HAP-1 (cell line): ENCODE measurements around the gene KRTAP16-1.
"Not testable (repeated sequence)": the region's sequence is repeated elsewhere in the genome, so short reads cannot be mapped to it uniquely, and the experiment has no call there.

Experiments used
- DNase-seq, 2 experiments: peaks; one replicate each; pipeline ENCODE4 v3.0.0-alpha.2; 2016 to 2020; ENCODE audit warnings: low spot score in 2 of 2
- H3K27me3 ChIP-seq: fragments of 250-450 bp; sonication (Bioruptor Pico); 2 replicates; pipeline ENCODE4 v1.5.1; 2020; ENCODE audit warnings: low read depth, mild to moderate bottlenecking, moderate library complexity
- H3K36me3 ChIP-seq: fragments of 250-450 bp; sonication (Bioruptor Pico); replicated peaks from 2 replicates; pipeline ENCODE4 v1.5.1; 2020; ENCODE audit warnings: mild to moderate bottlenecking
- H3K4me1 ChIP-seq: fragments of 250-450 bp; sonication (Bioruptor Pico); 2 replicates; pipeline ENCODE4 v1.5.1; 2020; ENCODE audit warnings: mild to moderate bottlenecking
- H3K4me3 ChIP-seq: fragments of 250-450 bp; sonication (Bioruptor Pico); 2 replicates; pipeline ENCODE4 v1.5.1; 2020; ENCODE audit warnings: mild to moderate bottlenecking, moderate library complexity
- H3K9me3 ChIP-seq: fragments of 250-450 bp; sonication (Bioruptor Pico); 2 replicates; pipeline ENCODE4 v1.5.1; 2020; ENCODE audit warnings: mild to moderate bottlenecking, moderate library complexity
- in situ Hi-C: fragments of 300-500 bp; cut with MboI; formaldehyde crosslinking; loops from 3 replicates; pipeline ENCODE4 v1.14.3; 2020; ENCODE audit warnings: low sequenced_read_pairs, inconsistent platforms, mixed read lengths

Gene KRTAP16-1, protein sequence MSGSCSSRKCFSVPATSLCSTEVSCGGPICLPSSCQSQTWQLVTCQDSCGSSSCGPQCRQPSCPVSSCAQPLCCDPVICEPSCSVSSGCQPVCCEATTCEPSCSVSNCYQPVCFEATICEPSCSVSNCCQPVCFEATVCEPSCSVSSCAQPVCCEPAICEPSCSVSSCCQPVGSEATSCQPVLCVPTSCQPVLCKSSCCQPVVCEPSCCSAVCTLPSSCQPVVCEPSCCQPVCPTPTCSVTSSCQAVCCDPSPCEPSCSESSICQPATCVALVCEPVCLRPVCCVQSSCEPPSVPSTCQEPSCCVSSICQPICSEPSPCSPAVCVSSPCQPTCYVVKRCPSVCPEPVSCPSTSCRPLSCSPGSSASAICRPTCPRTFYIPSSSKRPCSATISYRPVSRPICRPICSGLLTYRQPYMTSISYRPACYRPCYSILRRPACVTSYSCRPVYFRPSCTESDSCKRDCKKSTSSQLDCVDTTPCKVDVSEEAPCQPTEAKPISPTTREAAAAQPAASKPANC

DNA sequence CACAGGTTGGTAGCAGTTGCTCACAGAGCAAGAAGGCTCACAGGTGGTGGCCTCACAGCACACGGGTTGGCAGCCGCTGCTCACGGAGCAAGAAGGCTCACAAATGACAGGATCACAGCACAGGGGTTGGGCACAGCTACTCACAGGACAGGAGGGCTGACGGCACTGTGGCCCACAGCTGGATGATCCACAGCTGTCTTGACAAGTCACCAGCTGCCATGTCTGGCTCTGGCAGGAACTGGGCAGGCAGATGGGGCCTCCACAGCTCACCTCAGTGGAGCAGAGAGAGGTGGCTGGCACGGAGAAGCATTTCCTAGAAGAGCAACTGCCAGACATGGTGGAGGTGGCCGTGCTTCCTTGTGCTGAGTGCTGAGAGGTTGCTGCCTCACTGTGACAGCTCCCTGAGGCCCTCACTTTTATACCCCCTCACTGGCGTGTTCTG lies at the start of gene KRTAP16-1:
KRTAP16-1 (minus strand) TSS at position 392 of the 442 bp plus-strand sequence; CDS start at position 336, 56 bp downstream.
- Histone ChIP-seq H3K4me3 (no peak within 1 kb of the TSS), H3K9me3 (no peaks in the 10 kb centered on the region), H3K27me3 (peaks cover 2% of the 10 kb centered on the region; the same call in 1 of the 2 replicates), H3K36me3 (no peaks in the 10 kb centered on the region), H3K4me1 (no peaks in the 10 kb centered on the region)
- no peak for DNase-seq
- in situ Hi-C loops, result no loop called here

DNA sequence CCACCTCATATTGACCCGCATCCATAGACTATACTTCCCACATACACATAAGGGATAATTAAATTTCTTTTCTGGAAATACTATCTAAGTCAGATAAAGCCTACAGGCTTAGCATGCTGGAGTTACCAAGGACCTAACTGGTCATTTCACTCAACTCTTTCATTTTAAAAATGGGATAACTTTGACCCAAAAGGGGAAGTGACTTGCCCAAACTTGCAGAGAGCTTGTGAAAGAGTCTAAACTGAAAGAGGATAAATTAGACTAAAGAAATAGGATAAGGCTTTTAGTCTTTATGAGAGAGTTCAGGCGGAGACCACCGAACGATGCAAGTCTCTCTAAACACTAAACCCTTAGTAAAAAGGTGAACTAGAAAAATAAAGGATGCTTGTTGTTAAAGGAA lies 45.4 kb upstream of the KRTAP16-1 start:
- no peak overlapping the region for H3K4me3 ChIP-seq
- H3K36me3 ChIP-seq, result no peaks in the 10 kb centered on the region
- no peak for DNase-seq
- no peaks in the 10 kb centered on the region for H3K9me3 ChIP-seq
- in situ Hi-C loops, result no loop called here
- no peaks in the 10 kb centered on the region for H3K27me3 ChIP-seq
- no peaks in the 10 kb centered on the region for H3K4me1 ChIP-seq

DNA sequence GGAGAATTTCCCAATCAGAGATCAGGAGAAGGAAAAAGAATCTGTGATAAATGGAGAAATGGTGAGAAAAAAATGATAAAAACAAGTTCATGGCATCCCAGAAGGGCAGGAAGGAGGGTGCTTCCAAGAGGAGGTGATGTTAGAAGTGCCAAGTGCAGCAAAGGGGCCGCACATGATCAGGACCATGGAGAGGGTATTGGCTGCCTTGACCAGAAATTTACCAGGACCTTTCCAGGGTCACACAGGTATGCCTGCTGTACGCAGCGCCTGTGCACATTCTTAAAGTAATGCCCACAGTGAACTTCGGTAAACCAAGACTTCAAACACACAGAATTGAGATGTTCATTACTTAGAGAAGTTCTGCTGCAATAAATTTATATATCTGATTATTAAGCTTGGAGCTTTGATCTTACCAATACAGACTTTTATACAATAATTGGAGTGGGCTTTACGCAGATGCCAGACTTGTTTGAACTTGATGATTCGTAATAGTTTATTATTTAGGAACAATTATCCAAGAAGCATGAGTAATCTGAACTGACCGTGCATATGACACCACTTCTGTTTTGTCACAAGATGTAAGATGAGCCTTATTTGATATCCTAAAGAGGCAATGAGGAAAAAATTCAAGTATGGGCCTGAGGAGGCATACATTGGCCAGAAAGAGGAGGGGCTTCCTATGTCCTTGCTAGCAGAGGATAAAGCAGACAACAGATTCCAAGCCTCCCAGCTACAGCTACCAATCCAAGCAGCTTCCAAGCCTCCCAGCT lies 43.7 kb upstream of the KRTAP16-1 start:
- no peak for DNase-seq
- Histone ChIP-seq H3K9me3 (no peaks in the 10 kb centered on the region), H3K4me3 (no peak overlapping the region), H3K27me3 (no peaks in the 10 kb centered on the region), H3K4me1 (no peaks in the 10 kb centered on the region), H3K36me3 (no peaks in the 10 kb centered on the region)
- in situ Hi-C loops, result no loop called here

DNA sequence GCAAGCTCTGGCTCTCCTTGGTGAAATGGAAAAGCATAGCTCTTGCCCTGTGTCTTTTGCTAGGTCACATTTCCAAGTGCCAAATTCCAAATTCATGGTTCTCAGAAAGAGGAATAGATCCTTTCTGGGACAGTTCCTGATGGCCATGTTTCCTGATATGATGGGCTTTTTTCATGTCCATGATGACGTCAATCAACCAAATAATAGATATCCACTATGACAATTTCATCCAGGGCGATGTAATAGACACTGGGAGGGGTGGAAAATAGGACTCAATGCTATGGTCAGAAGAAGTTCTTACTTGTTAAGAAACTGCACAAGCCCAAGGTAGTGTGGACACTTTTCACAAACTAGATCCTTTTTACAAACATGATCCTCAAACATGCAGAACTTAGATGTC lies 42.1 kb upstream of the KRTAP16-1 start:
- in situ Hi-C loops, result no loop called here
- H3K27me3 ChIP-seq, result no peaks in the 10 kb centered on the region
- no peaks in the 10 kb centered on the region for H3K9me3 ChIP-seq
- no peaks in the 10 kb centered on the region for H3K4me1 ChIP-seq
- no peaks in the 10 kb centered on the region for H3K36me3 ChIP-seq
- no peak for DNase-seq
- H3K4me3 ChIP-seq, result no peak overlapping the region

DNA sequence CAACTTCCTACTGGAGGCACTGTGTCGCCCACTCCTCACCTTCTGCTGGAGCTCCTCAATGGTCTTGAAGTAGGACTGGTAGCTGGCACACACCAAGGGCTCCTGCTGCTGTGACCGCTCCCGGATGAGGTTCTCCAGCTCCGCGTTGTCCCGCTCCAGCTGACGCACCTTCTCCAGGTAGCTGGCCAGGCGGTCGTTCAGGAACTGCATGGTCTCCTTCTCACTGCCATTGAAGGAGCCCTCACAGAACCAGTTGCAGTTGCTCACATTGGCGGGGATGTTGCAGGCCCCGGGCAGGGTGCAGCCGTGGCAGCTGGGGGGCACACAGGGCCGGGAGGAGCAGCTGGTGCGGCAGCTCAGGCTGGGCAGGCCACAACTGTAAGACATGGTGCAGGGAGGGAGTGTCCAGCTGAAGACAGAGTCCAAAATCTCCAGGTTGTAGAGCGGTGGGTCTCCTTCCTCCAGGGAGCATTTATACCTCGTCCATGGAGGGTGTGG lies 41.3 kb upstream of the KRTAP16-1 start, which contains the start of gene KRT33A:
KRT33A (minus strand) TSS at position 448 of the 498 bp plus-strand sequence; CDS start at position 387, 61 bp downstream.
- H3K4me1 ChIP-seq, DNase-seq, H3K27me3 ChIP-seq, in situ Hi-C loops, H3K4me3 ChIP-seq, H3K9me3 ChIP-seq, H3K36me3 ChIP-seq: not testable (repeated sequence)

DNA sequence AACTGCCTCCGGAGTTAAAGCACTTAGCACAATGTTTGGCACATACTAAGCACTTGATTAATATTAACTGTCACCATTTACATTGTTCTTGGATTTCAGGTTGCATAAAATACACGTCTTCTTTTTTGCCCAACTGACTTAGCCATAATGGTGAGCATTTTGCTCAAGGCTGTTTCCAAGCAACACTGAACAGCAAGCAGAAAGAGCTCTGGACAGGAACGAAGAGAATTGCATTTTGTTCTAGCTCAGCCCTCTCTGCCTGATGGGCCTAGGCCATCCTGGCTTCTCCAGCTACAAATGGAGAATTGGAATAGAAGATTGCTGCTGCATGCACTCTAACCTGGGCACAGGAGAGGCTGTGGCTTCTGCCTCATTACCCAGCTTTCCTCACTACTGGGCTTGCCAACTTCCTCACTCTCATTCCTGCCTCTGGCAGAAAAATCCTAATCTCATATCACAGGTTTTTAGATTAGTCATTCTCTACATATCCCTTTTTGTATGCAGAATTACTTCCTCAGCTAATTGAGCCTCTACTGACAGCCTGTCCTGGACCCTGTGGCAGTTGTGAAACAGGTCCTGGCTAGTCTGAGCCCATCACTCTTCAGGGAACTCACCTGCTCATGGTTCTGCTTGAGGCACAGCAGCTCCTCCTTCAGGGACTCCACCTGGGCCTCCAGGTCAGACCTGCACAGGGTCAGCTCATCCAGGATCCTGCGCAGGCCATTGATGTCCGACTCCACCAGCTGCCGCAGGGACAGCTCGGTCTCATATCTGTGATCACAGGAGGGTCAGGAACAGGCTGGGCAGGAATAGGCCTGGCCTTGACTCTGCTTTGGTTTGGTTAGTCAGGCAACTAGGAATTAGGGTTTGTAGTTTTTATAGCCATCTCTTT lies 39.0 kb upstream of the KRTAP16-1 start:
- no peak overlapping the region for H3K4me3 ChIP-seq
- no peaks in the 10 kb centered on the region for H3K9me3 ChIP-seq
- no peaks in the 10 kb centered on the region for H3K4me1 ChIP-seq
- no peak for DNase-seq
- H3K36me3 ChIP-seq, result no peaks in the 10 kb centered on the region
- H3K27me3 ChIP-seq, result no peaks in the 10 kb centered on the region
- in situ Hi-C loops, result loop anchor here (25.0 kb wide), 2 partner anchors 314 to 436 kb away; no protein-coding TSS in a partner anchor

DNA sequence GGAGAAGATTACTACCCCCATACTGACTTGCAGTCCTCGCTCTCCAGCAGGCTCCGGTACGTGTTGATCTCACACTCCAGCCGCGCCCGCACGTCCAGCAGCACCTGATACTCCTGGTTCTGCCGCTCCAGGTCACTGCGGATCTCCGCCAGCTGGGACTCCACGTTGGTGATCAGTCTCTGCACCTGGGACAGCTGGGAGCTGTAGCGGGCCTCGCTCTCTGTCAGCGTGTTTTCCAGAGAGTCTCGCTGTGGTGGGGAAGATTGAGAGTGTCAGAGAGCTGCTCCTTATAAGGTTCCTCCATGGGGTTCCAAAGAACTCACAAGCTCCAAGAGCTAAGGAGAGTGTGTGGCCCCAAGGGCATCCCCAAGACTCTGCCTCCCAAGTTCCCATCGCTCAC lies 37.3 kb upstream of the KRTAP16-1 start:
- in situ Hi-C loops, result loop anchor here (25.0 kb wide), 2 partner anchors 316 to 434 kb away; no protein-coding TSS in a partner anchor
- not testable (repeated sequence) for H3K4me1 ChIP-seq, H3K36me3 ChIP-seq, H3K27me3 ChIP-seq, DNase-seq, H3K9me3 ChIP-seq, H3K4me3 ChIP-seq

DNA sequence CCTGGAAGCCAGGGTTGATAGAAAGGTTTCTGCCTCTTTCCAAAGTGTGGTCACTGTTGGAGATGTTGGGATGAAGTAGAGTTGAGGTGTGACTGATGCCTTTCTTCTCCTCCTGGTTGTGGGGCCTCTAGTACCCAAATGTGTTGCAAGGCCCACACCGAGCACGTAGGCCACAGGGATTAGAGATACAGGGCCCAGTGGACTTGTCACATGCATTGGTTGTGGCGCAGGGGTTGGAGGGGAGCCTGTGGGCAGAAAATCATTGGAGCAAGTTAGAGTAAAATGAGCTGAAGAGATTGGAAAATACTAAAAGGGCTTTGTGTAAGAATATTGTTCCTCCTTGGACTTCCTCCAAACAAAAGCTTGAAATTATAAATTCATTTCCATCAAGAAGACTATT lies 36.9 kb upstream of the KRTAP16-1 start:
- no peaks in the 10 kb centered on the region for H3K9me3 ChIP-seq
- H3K27me3 ChIP-seq, result no peaks in the 10 kb centered on the region
- DNase-seq, result no peak
- H3K4me1 ChIP-seq, result no peaks in the 10 kb centered on the region
- no peak overlapping the region for H3K4me3 ChIP-seq
- no peaks in the 10 kb centered on the region for H3K36me3 ChIP-seq
- in situ Hi-C loops, result loop anchor here (25.0 kb wide), 2 partner anchors 316 to 434 kb away; no protein-coding TSS in a partner anchor

DNA sequence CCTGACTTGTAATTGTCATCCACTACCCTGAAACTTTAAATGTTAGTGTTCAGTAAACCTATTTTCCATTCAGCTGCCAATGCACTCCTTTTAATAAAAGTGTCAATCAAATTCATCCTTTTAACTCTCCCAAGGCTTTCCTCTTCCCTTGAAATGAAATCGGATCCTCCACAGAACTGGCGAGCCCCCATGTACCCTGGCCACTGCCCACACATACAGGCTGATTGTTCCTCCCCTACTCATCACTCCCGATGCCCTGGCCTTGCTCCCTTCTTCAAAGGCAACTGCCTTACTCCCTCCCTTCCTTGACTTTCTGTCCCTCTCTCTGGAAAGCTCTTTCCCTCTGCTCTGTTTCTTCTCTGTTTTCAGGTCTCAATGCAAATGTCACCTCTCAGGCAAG lies 33.9 kb upstream of the KRTAP16-1 start:
- no peaks in the 10 kb centered on the region for H3K27me3 ChIP-seq
- H3K4me3 ChIP-seq, result no peak overlapping the region
- in situ Hi-C loops, result loop anchor here (25.0 kb wide), 2 partner anchors 319 to 431 kb away; no protein-coding TSS in a partner anchor
- H3K4me1 ChIP-seq, result no peaks in the 10 kb centered on the region
- no peaks in the 10 kb centered on the region for H3K36me3 ChIP-seq
- DNase-seq, result no peak
- H3K9me3 ChIP-seq, result no peaks in the 10 kb centered on the region

DNA sequence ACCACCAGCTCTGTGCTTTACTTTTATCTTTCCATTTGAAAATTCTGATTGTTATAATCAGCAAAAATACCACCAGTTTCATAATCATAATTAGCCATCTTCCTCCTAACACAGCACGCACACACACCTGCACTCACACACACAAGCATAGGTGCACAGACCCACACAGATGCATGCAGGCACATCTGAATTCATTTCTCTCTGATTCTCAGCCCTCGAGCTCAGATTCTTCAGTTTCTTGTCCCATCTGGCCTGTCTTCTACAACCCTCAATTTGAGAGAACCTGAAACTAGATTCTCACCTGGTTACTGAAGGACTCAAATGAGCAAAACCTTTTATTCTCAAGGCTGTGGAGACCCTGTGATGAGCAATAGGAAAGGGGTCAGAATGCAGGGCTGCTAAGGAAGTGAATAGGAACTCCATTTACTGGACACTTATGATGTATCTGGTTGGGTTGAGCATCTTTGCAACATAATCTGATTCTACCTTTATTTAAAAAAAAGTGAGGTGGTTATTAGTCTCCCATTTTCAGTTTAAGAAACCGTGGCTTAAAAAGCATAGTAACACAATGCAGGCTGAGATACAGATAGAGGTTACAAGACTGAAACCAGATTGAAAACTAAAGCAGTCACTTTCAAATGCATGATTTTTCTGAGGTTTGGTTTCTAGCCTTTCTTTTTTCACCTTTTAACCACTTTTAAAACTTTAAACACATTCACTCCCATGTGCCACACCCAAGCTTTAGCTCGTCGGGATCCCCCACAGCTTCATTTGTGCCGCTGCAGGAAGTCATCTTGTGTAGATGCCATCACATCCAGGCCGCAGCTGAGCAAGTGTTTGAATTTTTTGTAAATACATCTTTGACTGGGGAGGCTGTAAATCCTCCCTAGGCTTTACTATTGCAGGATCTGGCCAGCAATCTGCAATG lies 32.1 kb upstream of the KRTAP16-1 start:
- DNase-seq, result no peak
- Histone ChIP-seq H3K27me3 (peaks cover 3% of the 10 kb centered on the region; the same call in 1 of the 2 replicates), H3K36me3 (no peaks in the 10 kb centered on the region), H3K9me3 (no peaks in the 10 kb centered on the region), H3K4me3 (no peak overlapping the region), H3K4me1 (no peaks in the 10 kb centered on the region)
- in situ Hi-C loops, result loop anchor here (25.0 kb wide), 2 partner anchors 321 to 429 kb away; no protein-coding TSS in a partner anchor

DNA sequence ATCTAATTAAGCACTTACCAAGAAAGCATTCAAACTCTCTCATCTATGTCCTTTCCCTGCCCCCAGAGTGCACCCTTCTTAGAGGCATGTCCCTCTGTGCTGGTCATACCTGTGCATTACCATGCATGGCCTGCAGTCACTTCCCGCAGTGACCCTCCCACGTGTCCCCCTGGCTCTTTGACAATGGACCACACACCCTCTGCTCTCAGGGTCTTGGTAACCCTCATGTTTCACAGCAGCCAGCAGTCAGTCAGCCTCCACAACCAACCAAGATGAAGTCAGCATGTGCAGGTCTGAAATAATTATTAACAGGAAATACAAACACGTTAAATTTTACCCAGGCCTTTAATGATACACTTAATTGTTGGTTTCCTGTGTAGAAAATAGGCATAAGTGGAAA lies 31.4 kb upstream of the KRTAP16-1 start:
- in situ Hi-C loops, result loop anchor here (25.0 kb wide), 2 partner anchors 322 to 428 kb away; no protein-coding TSS in a partner anchor
- no peak for DNase-seq
- Histone ChIP-seq H3K9me3 (no peaks in the 10 kb centered on the region), H3K36me3 (no peaks in the 10 kb centered on the region), H3K4me3 (no peak overlapping the region), H3K27me3 (peaks cover 3% of the 10 kb centered on the region; the same call in 1 of the 2 replicates), H3K4me1 (no peaks in the 10 kb centered on the region)
